K562 (cell line): Measurements from ENCODE around the gene PDE9A.

Source experiments
- CTCF ChIP-seq, 3 experiments: IDR thresholded peaks in 2 of 3; conservative IDR thresholded peaks in 1 of 3; 2 replicates each; pipeline ENCODE4 v1.5.1; 2011 to 2012; ENCODE audit warnings: low read length in 3 of 3, mild to moderate bottlenecking in 3 of 3, control low read depth in 2 of 3, improper control_type of control experiment in 1 of 3, inconsistent platforms in 1 of 3, low read depth in 1 of 3, mixed read lengths in 1 of 3, moderate library complexity in 1 of 3; ENCODE audit not compliant: insufficient read depth in 2 of 3
- KLF6 ChIP-seq: fragments of 250-450 bp; sonication (Bioruptor Pico); IDR thresholded peaks from 2 replicates; pipeline ENCODE4 v1.4.0; 2020; ENCODE audit warnings: mild to moderate bottlenecking, moderate library complexity, borderline replicate concordance
- MEF2D ChIP-seq: conservative IDR thresholded peaks from 2 replicates; pipeline ENCODE4 v1.6.1; 2016; ENCODE audit warnings: low read depth, missing genetic modification characterization, missing compliant biosample characterization
- POLR2A ChIP-seq: fragments of 450-650 bp; conservative IDR thresholded peaks from 2 replicates; pipeline ENCODE4 v1.6.1; 2016
- ZBTB17 ChIP-seq: fragments of 450-650 bp; formaldehyde crosslinking; IDR thresholded peaks from 2 replicates; pipeline ENCODE4 v1.4.0; 2020; ENCODE audit warnings: mild to moderate bottlenecking
- ZNF347 ChIP-seq: fragments of 450-650 bp; formaldehyde crosslinking; IDR thresholded peaks from 2 replicates; pipeline ENCODE4 v1.4.0; 2020; ENCODE audit warnings: low read depth, mild to moderate bottlenecking, moderate library complexity

GRCh38 chr21:42664614-42665013, 11.2 kb downstream of the PDE9A start:
- TF ChIP-seq KLF6 (CRISPR knock-in tag) (no peak), POLR2A (no peak), CTCF (IDR thresholded peaks at IDR 0.05 in 2 of 3, conservative IDR thresholded peaks at IDR 0.05 in 1 of 3; ENCODE audit: insufficient read depth in 2 of 3, low read depth in 1 of 3, low read length in 3 of 3) (no peak), ZBTB17 (CRISPR knock-in tag) (no peak), ZNF347 (CRISPR knock-in tag) (no peak), MEF2D (no peak)
